Mesenchymal stem cell (in vitro differentiated cells and primary cell): ENCODE results near the gene MDM1.

ENCODE experiments used
- DNase-seq: peaks from one replicate; pipeline ENCODE4 v3.0.0-alpha.2; 2013
- H2AFZ ChIP-seq: one replicate; pipeline ENCODE4 v1.6.1; 2013; ENCODE audit warnings: low read depth, mild to moderate bottlenecking, control low read depth, inconsistent platforms, low read length, moderate library complexity
- H2AK5ac ChIP-seq: 2 replicates; pipeline ENCODE4 v1.6.1; 2013; ENCODE audit warnings: low read length, moderate library complexity, mild to moderate bottlenecking, inconsistent platforms; ENCODE audit not compliant: severe bottlenecking
- H2BK120ac ChIP-seq: one replicate; pipeline ENCODE4 v1.6.1; 2013; ENCODE audit warnings: low read depth, mild to moderate bottlenecking, inconsistent platforms, low read length, moderate library complexity
- H2BK12ac ChIP-seq, 2 experiments: one replicate each; pipeline ENCODE4 v1.6.1; 2013; ENCODE audit warnings: inconsistent platforms in 2 of 2, low read length in 2 of 2, mild to moderate bottlenecking in 2 of 2, moderate library complexity in 2 of 2, control low read depth in 1 of 2
- H2BK15ac ChIP-seq: one replicate; pipeline ENCODE4 v1.6.1; 2013; ENCODE audit warnings: mild to moderate bottlenecking, low read depth, inconsistent platforms; ENCODE audit not compliant: poor library complexity, severe bottlenecking
- H2BK5ac ChIP-seq: 2 replicates; pipeline ENCODE4 v1.6.1; 2013; ENCODE audit warnings: low read depth, mild to moderate bottlenecking, low read length, control low read depth, inconsistent platforms; ENCODE audit not compliant: poor library complexity, severe bottlenecking
- H3K14ac ChIP-seq, 2 experiments: one replicate each; pipeline ENCODE4 v1.6.1; 2013; ENCODE audit warnings: inconsistent platforms in 2 of 2, low read length in 2 of 2, control low read depth in 1 of 2, mild to moderate bottlenecking in 1 of 2, moderate library complexity in 1 of 2
- H3K18ac ChIP-seq, 2 experiments: one replicate each; pipeline ENCODE4 v1.6.1; 2013; ENCODE audit warnings: inconsistent platforms in 2 of 2, low read length in 2 of 2, control low read depth in 1 of 2, low read depth in 1 of 2, mild to moderate bottlenecking in 1 of 2
- H3K23ac ChIP-seq, 2 experiments: one replicate each; pipeline ENCODE4 v1.6.1; 2013; ENCODE audit warnings: inconsistent platforms in 2 of 2, low read length in 2 of 2, mild to moderate bottlenecking in 2 of 2, moderate library complexity in 2 of 2, control low read depth in 1 of 2
- H3K27ac ChIP-seq: 2 replicates; pipeline ENCODE4 v1.5.1; 2013; ENCODE audit warnings: mild to moderate bottlenecking, moderate library complexity, low read length, control low read depth, inconsistent platforms; ENCODE audit not compliant: poor library complexity, severe bottlenecking
- H3K27me3 ChIP-seq, 2 experiments: 2 replicates each; pipeline versions ENCODE4 v1.6.1 to v1.7.0; 2013; ENCODE audit warnings: low read length in 2 of 2, mild to moderate bottlenecking in 2 of 2, moderate library complexity in 2 of 2, control low read depth in 1 of 2, inconsistent platforms in 1 of 2; ENCODE audit not compliant: control insufficient read depth in 1 of 2, insufficient read depth in 1 of 2
- H3K36me3 ChIP-seq, 2 experiments: 2 replicates each; pipeline versions ENCODE4 v1.6.1 to v1.7.0; 2013; ENCODE audit warnings: low read length in 2 of 2, control low read depth in 1 of 2, inconsistent platforms in 1 of 2, low read depth in 1 of 2, mild to moderate bottlenecking in 1 of 2; ENCODE audit not compliant: insufficient read depth in 2 of 2, control insufficient read depth in 1 of 2
- H3K4ac ChIP-seq, 2 experiments: one replicate each; pipeline ENCODE4 v1.6.1; 2013; ENCODE audit warnings: inconsistent platforms in 2 of 2, low read length in 2 of 2, mild to moderate bottlenecking in 2 of 2, moderate library complexity in 2 of 2, control low read depth in 1 of 2, low read depth in 1 of 2
- H3K4me1 ChIP-seq: 2 replicates; pipeline ENCODE4 v1.6.1; 2013; ENCODE audit warnings: low read depth, low read length, control low read depth; ENCODE audit not compliant: control insufficient read depth, insufficient read depth
- H3K4me2 ChIP-seq: 2 replicates; pipeline ENCODE4 v1.6.1; 2013; ENCODE audit warnings: low read length, mild to moderate bottlenecking, inconsistent platforms; ENCODE audit not compliant: poor library complexity, severe bottlenecking
- H3K4me3 ChIP-seq, 2 experiments: 2 replicates each; pipeline versions ENCODE4 v1.5.1 to v1.7.0; 2013; ENCODE audit warnings: low read length in 2 of 2, mild to moderate bottlenecking in 2 of 2, control low read depth in 1 of 2, low read depth in 1 of 2; ENCODE audit not compliant: insufficient read depth in 1 of 2
- H3K79me1 ChIP-seq: replicated peaks from 2 replicates; pipeline ENCODE4 v1.6.1; 2013; ENCODE audit warnings: mild to moderate bottlenecking, control low read depth, low read length, inconsistent platforms; ENCODE audit not compliant: poor library complexity, severe bottlenecking
- H3K9ac ChIP-seq: 2 replicates; pipeline ENCODE4 v1.7.0; 2013; ENCODE audit warnings: mild to moderate bottlenecking, low read length, moderate library complexity
- H3K9me3 ChIP-seq: 2 replicates; pipeline ENCODE4 v1.7.0; 2013; ENCODE audit warnings: mild to moderate bottlenecking, low read length; ENCODE audit not compliant: control insufficient read depth
- H4K8ac ChIP-seq: one replicate; pipeline ENCODE4 v1.6.1; 2013; ENCODE audit warnings: inconsistent platforms, mild to moderate bottlenecking, low read length, moderate library complexity
- H4K91ac ChIP-seq: one replicate; pipeline ENCODE4 v1.6.1; 2013; ENCODE audit warnings: mild to moderate bottlenecking, low read length, inconsistent platforms
- WGBS: methylation state at CpG from one replicate; pipeline ENCODE4 v1.1.7; 2013; ENCODE audit warnings: mixed read lengths; 5-methylcytosine and 5-hydroxymethylcytosine counted together

The MDM1 gene

GRCh38 chr12:68377881-68378280 is 45.7 kb upstream of the MDM1 start:
- Histone ChIP-seq H2BK5ac (no peak overlapping the region), H2BK12ac (no peak overlapping the region), H3K27ac (no peak overlapping the region), H2BK15ac (no peak overlapping the region), H2AFZ (no peak overlapping the region), H3K4ac (no peak overlapping the region), H3K18ac (no peak overlapping the region), H2BK120ac (no peak overlapping the region), H4K91ac (no peak overlapping the region), H3K79me1 (no peaks in the 10 kb centered on the region), H3K36me3 (no peaks in the 10 kb centered on the region), H3K14ac (no peak overlapping the region), H4K8ac (no peak overlapping the region), H3K9ac (no peak overlapping the region), H3K4me3 (no peak overlapping the region), H3K4me1 (no peaks in the 10 kb centered on the region), H3K23ac (no peak overlapping the region), H3K4me2 (no peak overlapping the region), H3K9me3 (no peaks in the 10 kb centered on the region), H3K27me3 (peaks cover 0 to 6% of the 10 kb centered on the region in 2 experiments), H2AK5ac (no peak overlapping the region)
- 99% methylated on average over 2 of the region's 3 CpGs for WGBS
- no peak for DNase-seq

- H3K9ac ChIP-seq, result no peak overlapping the region
- H3K23ac ChIP-seq, result no peak overlapping the region
- H3K27me3 ChIP-seq, result peaks cover 0 to 6% of the 10 kb centered on the region in 2 experiments
- no peak overlapping the region for H2AK5ac ChIP-seq
- no peak overlapping the region for H3K4ac ChIP-seq
- no peak overlapping the region for H4K91ac ChIP-seq
- H3K79me1 ChIP-seq, result no peaks in the 10 kb centered on the region
- no peak overlapping the region for H3K27ac ChIP-seq
- no peak overlapping the region for H3K18ac ChIP-seq
- no peak overlapping the region for H3K14ac ChIP-seq
- no peak overlapping the region for H3K4me3 ChIP-seq
- no peak overlapping the region for H3K4me2 ChIP-seq
- H2BK12ac ChIP-seq, result no peak overlapping the region
- DNase-seq, result no peak
- 83% methylated on average over 4 of the region's 7 CpGs for WGBS
- no peaks in the 10 kb centered on the region for H3K9me3 ChIP-seq
- no peak overlapping the region for H2BK120ac ChIP-seq
- H3K4me1 ChIP-seq, result no peaks in the 10 kb centered on the region
- H2AFZ ChIP-seq, result no peak overlapping the region
- H2BK5ac ChIP-seq, result no peak overlapping the region
- no peak overlapping the region for H4K8ac ChIP-seq
- H2BK15ac ChIP-seq, result no peak overlapping the region
- H3K36me3 ChIP-seq, result no peaks in the 10 kb centered on the region
Measured at GRCh38 chr12:68376901-68377300, 44.7 kb upstream of the MDM1 start.

- no peak overlapping the region for H3K9ac ChIP-seq
- H3K4ac ChIP-seq, result no peak overlapping the region
- H2BK120ac ChIP-seq, result no peak overlapping the region
- no peak overlapping the region for H3K4me2 ChIP-seq
- H3K18ac ChIP-seq, result no peak overlapping the region
- no peak overlapping the region for H3K23ac ChIP-seq
- 100% methylated on average over 1 of the region's 4 CpGs for WGBS
- H2BK15ac ChIP-seq, result no peak overlapping the region
- no peaks in the 10 kb centered on the region for H3K36me3 ChIP-seq
- no peak overlapping the region for H2AK5ac ChIP-seq
- H3K4me1 ChIP-seq, result no peaks in the 10 kb centered on the region
- no peak overlapping the region for H4K91ac ChIP-seq
- no peaks in the 10 kb centered on the region for H3K9me3 ChIP-seq
- no peak overlapping the region for H2AFZ ChIP-seq
- no peak overlapping the region for H4K8ac ChIP-seq
- no peak for DNase-seq
- no peak overlapping the region for H3K4me3 ChIP-seq
- H3K79me1 ChIP-seq, result no peaks in the 10 kb centered on the region
- H3K14ac ChIP-seq, result no peak overlapping the region
- no peak overlapping the region for H3K27ac ChIP-seq
- H2BK5ac ChIP-seq, result no peak overlapping the region
- H3K27me3 ChIP-seq, result peaks cover 0 to 6% of the 10 kb centered on the region in 2 experiments
- H2BK12ac ChIP-seq, result no peak overlapping the region
Measured at GRCh38 chr12:68375756-68376695, 43.9 kb upstream of the MDM1 start.

GRCh38 chr12:68374307-68374982 is 42.3 kb upstream of the MDM1 start:
- Histone ChIP-seq H2BK15ac (no peak overlapping the region), H4K91ac (no peak overlapping the region), H3K27ac (no peak overlapping the region), H3K27me3 (peaks cover 0 to 6% of the 10 kb centered on the region in 2 experiments), H3K9ac (no peak overlapping the region), H3K79me1 (no peaks in the 10 kb centered on the region), H2AFZ (no peak overlapping the region), H3K14ac (no peak overlapping the region), H2BK5ac (no peak overlapping the region), H3K4me1 (no peaks in the 10 kb centered on the region), H2AK5ac (no peak overlapping the region), H3K36me3 (no peaks in the 10 kb centered on the region), H3K4ac (no peak overlapping the region), H3K23ac (no peak overlapping the region), H3K18ac (no peak overlapping the region), H3K9me3 (no peaks in the 10 kb centered on the region), H2BK12ac (no peak overlapping the region), H4K8ac (no peak overlapping the region), H3K4me2 (no peak overlapping the region), H2BK120ac (no peak overlapping the region), H3K4me3 (no peak overlapping the region)
- no peak for DNase-seq
- 91% methylated on average over 10 of the region's 10 CpGs for WGBS
